H1 (cell line): ENCODE data around the gene ZMIZ1. TPM values are rescaled to one million over a fixed set of nuclear protein-coding genes. Genes with fewer than 3 reads are reported as not detected.

Experiments
- CTCF ChIA-PET: fragments of 300-600 bp; sonication (Branson Sonifier 250); formaldehyde crosslinking; loops from one replicate; lab custom pipeline; 2021; ENCODE audit not compliant: partially characterized antibody; lab: Charles Lee
- POLR2A ChIA-PET: fragments of 300-600 bp; sonication (Branson Sonifier 250); formaldehyde crosslinking; loops from one replicate; lab custom pipeline; 2021; ENCODE audit warnings: inconsistent platforms; ENCODE audit not compliant: partially characterized antibody; lab: Charles Lee
- DNase-seq, 2 experiments: peaks; one replicate each; pipeline versions ENCODE4 v3.0.0 to v3.0.0-alpha.2; 2010 to 2022; ENCODE audit warnings: low spot score in 2 of 2, low read depth in 1 of 2, mixed read lengths in 1 of 2
- FAIRE-seq: peaks from 2 replicates; lab custom pipeline; 2011; peaks lifted over from hg19 to GRCh38; lab: Jason Lieb, UNC
- H2AFZ ChIP-seq: 2 replicates; pipeline ENCODE4 v1.8.1; 2012; ENCODE audit warnings: low read length, inconsistent platforms
- H2AK5ac ChIP-seq: 2 replicates; pipeline ENCODE4 v1.6.1; 2013; ENCODE audit warnings: low read depth, low read length
- H2BK120ac ChIP-seq: replicated peaks from 2 replicates; pipeline ENCODE3; 2013; ENCODE audit warnings: low read depth, low read length, inconsistent platforms
- H2BK12ac ChIP-seq: 2 replicates; pipeline ENCODE4 v1.6.1; 2013; ENCODE audit warnings: low read depth, low read length
- H2BK15ac ChIP-seq: 2 replicates; pipeline ENCODE4 v1.6.1; 2013; ENCODE audit warnings: low read length
- H2BK20ac ChIP-seq: 2 replicates; pipeline ENCODE4 v1.6.1; 2013; ENCODE audit warnings: low read length
- H2BK5ac ChIP-seq: 2 replicates; pipeline ENCODE4 v1.6.1; 2013; ENCODE audit warnings: low read depth, low read length
- H3K14ac ChIP-seq: 2 replicates; pipeline ENCODE4 v1.6.1; 2013; ENCODE audit warnings: inconsistent platforms; ENCODE audit not compliant: insufficient read length
- H3K18ac ChIP-seq: 2 replicates; pipeline ENCODE4 v1.6.1; 2013; ENCODE audit warnings: low read length; ENCODE audit errors: extremely low read depth
- H3K23ac ChIP-seq: 2 replicates; pipeline ENCODE4 v1.6.1; 2013; ENCODE audit warnings: inconsistent platforms; ENCODE audit not compliant: insufficient read length
- H3K23me2 ChIP-seq: 2 replicates; pipeline ENCODE4 v1.6.1; 2013; ENCODE audit warnings: low read depth, low read length
- H3K27ac ChIP-seq: 2 replicates; pipeline ENCODE4 v1.6.1; 2011; ENCODE audit warnings: low read depth, low read length, inconsistent platforms
- H3K27me3 ChIP-seq, 4 experiments: replicated peaks in 1 of 4; 1 replicate in 1 of 4; 2 replicates in 3 of 4; pipeline versions ENCODE4 v1.6.1 to v1.8.1; 2011 to 2013; ENCODE audit warnings: low read length in 3 of 4, mild to moderate bottlenecking in 3 of 4, inconsistent platforms in 2 of 4, mixed read lengths in 2 of 4, moderate library complexity in 1 of 4; ENCODE audit not compliant: control insufficient read depth in 3 of 4, insufficient read depth in 3 of 4; ENCODE audit errors: extremely low read depth in 1 of 4
- H3K36me3 ChIP-seq, 4 experiments: 2 replicates each; pipeline versions ENCODE4 v1.6.1 to v1.8.1; 2011 to 2013; ENCODE audit warnings: mild to moderate bottlenecking in 4 of 4, low read length in 3 of 4, moderate library complexity in 2 of 4, control low read depth in 1 of 4, inconsistent platforms in 1 of 4; ENCODE audit not compliant: insufficient read depth in 4 of 4, control insufficient read depth in 2 of 4
- H3K4ac ChIP-seq: replicated peaks from 2 replicates; pipeline ENCODE3; 2013; ENCODE audit warnings: low read length, low read depth, mixed read lengths, inconsistent platforms; ENCODE audit not compliant: insufficient read length
- H3K4me1 ChIP-seq, 4 experiments: replicated peaks in 1 of 4; 1 replicate in 1 of 4; 2 replicates in 3 of 4; pipeline versions ENCODE4 v1.6.1 to v1.8.1; 2011 to 2013; ENCODE audit warnings: low read length in 3 of 4, inconsistent platforms in 2 of 4, mixed read lengths in 1 of 4; ENCODE audit not compliant: insufficient read depth in 4 of 4, control insufficient read depth in 3 of 4
- H3K4me2 ChIP-seq, 2 experiments: 2 replicates each; pipeline versions ENCODE4 v1.6.1 to v1.8.1; 2011 to 2013; ENCODE audit warnings: low read depth in 2 of 2, low read length in 2 of 2, control low read depth in 1 of 2, inconsistent platforms in 1 of 2, mild to moderate bottlenecking in 1 of 2; ENCODE audit not compliant: insufficient read depth in 1 of 2
- H3K4me3 ChIP-seq, 4 experiments: fragments of 200-600, 300-600 bp in 1 of 4; sonication (generic), shearing (Covaris generic), sonication (Bioruptor Twin) in 1 of 4; 2 replicates each; pipeline versions ENCODE4 v1.5.1 to v1.8.1; 2011 to 2016; ENCODE audit warnings: low read length in 4 of 4, low read depth in 3 of 4, control low read depth in 2 of 4, inconsistent platforms in 2 of 4, mild to moderate bottlenecking in 2 of 4, mixed read lengths in 1 of 4, moderate library complexity in 1 of 4; ENCODE audit not compliant: insufficient read depth in 2 of 4; ENCODE audit errors: extremely low read depth in 1 of 4
- H3K56ac ChIP-seq: replicated peaks from 2 replicates; pipeline ENCODE3; 2013; ENCODE audit warnings: low read depth, mild to moderate bottlenecking, mixed read lengths, low read length, inconsistent platforms; ENCODE audit not compliant: insufficient read length
- H3K79me1 ChIP-seq: 2 replicates; pipeline ENCODE4 v1.6.1; 2013; ENCODE audit warnings: low read depth, low read length, control low read depth
- H3K79me2 ChIP-seq, 2 experiments: 2 replicates each; pipeline versions ENCODE4 v1.6.1 to v1.8.1; 2012 to 2013; ENCODE audit warnings: low read length in 2 of 2, mild to moderate bottlenecking in 2 of 2, inconsistent platforms in 1 of 2; ENCODE audit not compliant: insufficient read depth in 2 of 2, control insufficient read depth in 1 of 2
- H3K9ac ChIP-seq, 4 experiments: replicated peaks in 1 of 4; 1 replicate in 1 of 4; 2 replicates in 3 of 4; pipeline versions ENCODE4 v1.6.1 to v1.8.1; 2011 to 2013; ENCODE audit warnings: low read depth in 3 of 4, low read length in 3 of 4, control low read depth in 2 of 4, mild to moderate bottlenecking in 2 of 4, moderate library complexity in 2 of 4, inconsistent platforms in 1 of 4; ENCODE audit errors: extremely low read depth in 1 of 4
- H3K9me3 ChIP-seq, 2 experiments: 2 replicates each; pipeline versions ENCODE4 v1.6.1 to v1.8.1; 2012 to 2013; ENCODE audit warnings: mild to moderate bottlenecking in 2 of 2, moderate library complexity in 2 of 2, control low read depth in 1 of 2, inconsistent platforms in 1 of 2, low read depth in 1 of 2, low read length in 1 of 2, mixed read lengths in 1 of 2; ENCODE audit not compliant: insufficient read depth in 2 of 2
- H4K20me1 ChIP-seq, 2 experiments: replicated peaks in 1 of 2; 2 replicates each; pipeline versions ENCODE3 to v1.8.1; 2011 to 2013; ENCODE audit warnings: inconsistent platforms in 2 of 2, low read length in 2 of 2, mild to moderate bottlenecking in 1 of 2; ENCODE audit not compliant: insufficient read depth in 2 of 2, control insufficient read depth in 1 of 2
- H4K5ac ChIP-seq: 2 replicates; pipeline ENCODE4 v1.6.1; 2013; ENCODE audit warnings: low read length, low read depth, mixed read lengths, inconsistent platforms; ENCODE audit not compliant: insufficient read length
- H4K8ac ChIP-seq: 2 replicates; pipeline ENCODE4 v1.8.0; 2013; ENCODE audit warnings: mild to moderate bottlenecking, moderate library complexity, low read length, inconsistent platforms; ENCODE audit not compliant: insufficient read depth; ENCODE audit errors: extremely low read depth
- H4K91ac ChIP-seq: replicated peaks from 2 replicates; pipeline ENCODE3; 2013; ENCODE audit warnings: low read length, mixed read lengths, inconsistent platforms; ENCODE audit not compliant: insufficient read length
- CEBPB ChIP-seq: IDR thresholded peaks from 2 replicates; pipeline ENCODE4 v1.6.1; 2012; ENCODE audit warnings: low read depth, low read length
- CHD1 ChIP-seq: IDR thresholded peaks from 2 replicates; pipeline ENCODE4 v1.6.1; 2012; ENCODE audit warnings: low read depth, low read length, improper control_type of control experiment
- CTBP2 ChIP-seq: IDR thresholded peaks from 2 replicates; pipeline ENCODE4 v1.7.0; 2011; ENCODE audit warnings: borderline replicate concordance, mild to moderate bottlenecking, moderate library complexity, mixed read lengths, low read length; ENCODE audit not compliant: insufficient read depth, insufficient read length
- EZH2 ChIP-seq: fragments of 200-600 bp; sonication (generic); IDR thresholded peaks from 2 replicates; pipeline ENCODE4 v1.7.1; 2012; ENCODE audit warnings: low read depth, mild to moderate bottlenecking, moderate library complexity, low read length, inconsistent platforms; ENCODE audit not compliant: severe bottlenecking
- HDAC2 ChIP-seq, 2 experiments: fragments of 300-600 bp in 1 of 2; sonication (generic) in 1 of 2; IDR thresholded peaks; 2 replicates each; pipeline ENCODE4 v1.6.1; 2011 to 2012; ENCODE audit warnings: low read depth in 2 of 2, low read length in 2 of 2, mild to moderate bottlenecking in 2 of 2, moderate library complexity in 2 of 2, borderline replicate concordance in 1 of 2, inconsistent platforms in 1 of 2
- JUN ChIP-seq: IDR thresholded peaks from 2 replicates; pipeline ENCODE4 v1.6.1; 2011; ENCODE audit warnings: low read depth, mild to moderate bottlenecking, improper control_type of control experiment, low read length
- KDM1A ChIP-seq: fragments of 200-600, 300-600 bp; sonication (generic); IDR thresholded peaks from 2 replicates; pipeline ENCODE4 v1.7.1; 2016; ENCODE audit warnings: mild to moderate bottlenecking, low read length, borderline replicate concordance
- KDM4A ChIP-seq: IDR thresholded peaks from one replicate; pipeline ENCODE4 v1.7.1; 2012; ENCODE audit warnings: low read depth, mild to moderate bottlenecking, moderate library complexity, low read length, inconsistent platforms; ENCODE audit not compliant: severe bottlenecking
- SRF ChIP-seq: IDR thresholded peaks from 2 replicates; pipeline ENCODE4 v1.6.1; 2011; ENCODE audit warnings: mild to moderate bottlenecking, low read depth, low read length, moderate library complexity
- TAF7 ChIP-seq: optimal IDR thresholded peaks from 2 replicates; pipeline ENCODE3; 2011; ENCODE audit warnings: low read depth, mild to moderate bottlenecking, inconsistent platforms, low read length, moderate library complexity, borderline replicate concordance
- TEAD4 ChIP-seq: IDR thresholded peaks from 2 replicates; pipeline ENCODE4 v1.6.1; 2012; ENCODE audit warnings: low read depth, low read length, inconsistent platforms, mixed read lengths
- WGBS, 2 experiments: shearing (Covaris generic) in 1 of 2; methylation state at CpG; one replicate each; pipeline versions ENCODE4 v1.1.6 to v1.1.7; 2013 to 2015; ENCODE audit warnings: low lambda C conversion rate in 2 of 2, mixed read lengths in 2 of 2, inconsistent platforms in 1 of 2, low coverage in 1 of 2, missing lambda C conversion rate in 1 of 2; ENCODE audit not compliant: insufficient replicate concordance in 2 of 2, insufficient coverage in 1 of 2, insufficient read length in 1 of 2; ENCODE audit errors: extremely low coverage in 1 of 2, missing lambda C conversion rate in 1 of 2; 5-methylcytosine and 5-hydroxymethylcytosine counted together
- polyA plus RNA-seq, 7 experiments: library from polyadenylated mRNA; depleted of rRNA in 3 of 7; stranded (reverse) in 5 of 7; unstranded in 2 of 7; fragments of >200 nt in 5 of 7; fragments of 200-250 nt in 2 of 7; gene quantifications; 1 replicate in 5 of 7; 2 replicates in 1 of 7; 4 replicates in 1 of 7; pipeline versions ENCODE4 v1.2.1 to v1.2.3, GENCODE V29; 2011 to 2013; ENCODE audit warnings: missing spikeins in 2 of 7, mixed read lengths in 2 of 7
- total RNA-seq: library from RNA; stranded (reverse); fragmentation: NEBNext Ultra II Directional; extraction: Animal tissue kit (Norgen Biotek cat#: 25700); gene quantifications from 2 replicates; pipeline ENCODE4 v1.2.1, GENCODE V29; 2021
- TF ChIP-seq, protein P1 (sequence below): IDR thresholded peaks from 2 replicates; pipeline ENCODE4 v1.6.1; 2012; ENCODE audit warnings: low read length, inconsistent platforms

The ZMIZ1 gene
- total and polyA plus RNA-seq, 2 of the 8 experiments (the other 6 are each of a cell fraction or from before 2014, with no cell fraction given) = 8.1 to 28.0 TPM

DNA sequence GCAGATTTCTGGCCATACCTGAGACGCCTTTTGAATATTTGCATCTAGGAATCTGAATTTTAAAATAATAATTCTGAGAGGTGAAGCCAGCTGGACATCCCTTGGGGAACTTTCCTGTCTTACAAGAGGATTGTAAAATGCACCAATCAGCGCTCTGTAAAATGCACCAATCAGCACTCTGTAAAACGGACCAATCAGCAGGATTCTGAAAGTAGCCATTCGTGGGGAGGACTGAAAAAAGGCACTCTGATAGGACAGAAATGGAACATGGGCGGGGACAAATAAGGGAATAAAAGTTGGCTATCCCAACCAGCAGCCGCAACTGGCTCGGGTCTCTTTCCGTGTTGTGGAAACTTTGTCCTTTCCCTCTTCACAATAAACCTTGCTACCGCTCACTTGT is 288.4 kb downstream of the ZMIZ1 start:
- FAIRE-seq = no peak
- no peak overlapping the region for H2BK15ac ChIP-seq
- H3K79me2 ChIP-seq = no peaks in the 10 kb centered on the region
- no peak overlapping the region for H3K27ac ChIP-seq
- no peak overlapping the region for H2BK120ac ChIP-seq
- 87% methylated on average over 9 of the region's 9 CpGs; no CpG with 5 or more reads in 1 of the 2 experiments for WGBS, 2 experiments
- H3K27me3 ChIP-seq = no peaks in the 10 kb centered on the region
- H3K36me3 ChIP-seq = peaks cover 14 to 33% (median 30%) of the 10 kb centered on the region in 4 experiments
- no peak overlapping the region for H3K4me3 ChIP-seq
- H4K91ac ChIP-seq = no peak overlapping the region
- no peak overlapping the region for H2BK12ac ChIP-seq
- no peaks in the 10 kb centered on the region; a peak in 1 of 4 replicates for H3K9me3 ChIP-seq
- no peak overlapping the region for H4K8ac ChIP-seq
- H2BK5ac ChIP-seq = no peak overlapping the region
- H3K56ac ChIP-seq = no peak overlapping the region
- TF ChIP-seq JUN (no peak), TAF7 (no peak), CEBPB (no peak), KDM4A (no peak), EZH2 (no peak), SRF (no peak), TEAD4 (no peak), KDM1A (no peak), CTBP2 (no peak), CHD1 (no peak), HDAC2 (IDR thresholded peaks at IDR 0.05; ENCODE audit: borderline replicate concordance in 1 of 2, low read depth in 2 of 2, low read length in 2 of 2) (no peak)
- TF ChIP-seq, protein P1, sequence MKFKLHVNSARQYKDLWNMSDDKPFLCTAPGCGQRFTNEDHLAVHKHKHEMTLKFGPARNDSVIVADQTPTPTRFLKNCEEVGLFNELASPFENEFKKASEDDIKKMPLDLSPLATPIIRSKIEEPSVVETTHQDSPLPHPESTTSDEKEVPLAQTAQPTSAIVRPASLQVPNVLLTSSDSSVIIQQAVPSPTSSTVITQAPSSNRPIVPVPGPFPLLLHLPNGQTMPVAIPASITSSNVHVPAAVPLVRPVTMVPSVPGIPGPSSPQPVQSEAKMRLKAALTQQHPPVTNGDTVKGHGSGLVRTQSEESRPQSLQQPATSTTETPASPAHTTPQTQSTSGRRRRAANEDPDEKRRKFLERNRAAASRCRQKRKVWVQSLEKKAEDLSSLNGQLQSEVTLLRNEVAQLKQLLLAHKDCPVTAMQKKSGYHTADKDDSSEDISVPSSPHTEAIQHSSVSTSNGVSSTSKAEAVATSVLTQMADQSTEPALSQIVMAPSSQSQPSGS = no peak
- H3K14ac ChIP-seq = no peak overlapping the region
- DNase-seq = peak in 1 of 2 experiments; percentile 34
- H4K5ac ChIP-seq = no peak overlapping the region
- H3K18ac ChIP-seq = no peak overlapping the region
- H3K9ac ChIP-seq = no peak overlapping the region
- H3K4ac ChIP-seq = no peak overlapping the region
- no peak overlapping the region for H2AFZ ChIP-seq
- no peaks in the 10 kb centered on the region for H3K23me2 ChIP-seq
- H3K23ac ChIP-seq = no peak overlapping the region
- no peaks in the 10 kb centered on the region for H3K79me1 ChIP-seq
- no peak overlapping the region for H2BK20ac ChIP-seq
- POLR2A ChIA-PET = interaction anchor here (1.3 to 2.6 kb wide), 3 partner anchors 9 to 14 kb away, joined by 3 to 12 read pairs (median 6); no protein-coding TSS in a partner anchor
- H3K4me2 ChIP-seq = no peak overlapping the region
- no peaks in the 10 kb centered on the region; a peak in 1 of 7 replicates for H3K4me1 ChIP-seq
- CTCF ChIA-PET = interaction anchor here (1.3 to 6.0 kb wide), 3 partner anchors 9 to 131 kb away, joined by 6 to 50 read pairs (median 6); partner anchors contain the start of gene PPIF
- H4K20me1 ChIP-seq = peaks cover 0 to 6% of the 10 kb centered on the region in 2 experiments
- no peak overlapping the region for H2AK5ac ChIP-seq
